GM19238 (cell line): ENCODE results near the gene SYNPO2L.
"Not testable (repeated sequence)": the region's sequence is repeated elsewhere in the genome, so short reads cannot be mapped to it uniquely, and the experiment has no call there.

Source experiments
- DNase-seq: peaks from one replicate; pipeline ENCODE4 v3.0.0; 2011; ENCODE audit warnings: low spot score; ENCODE audit not compliant: insufficient read length

Gene SYNPO2L

GRCh38 chr10:73655990-73656298 lies at the start of gene SYNPO2L:
Gene SYNPO2L (minus strand): TSS chr10:73656029. CDS start chr10:73655922, 107 bp downstream.
- DNase-seq, result no peak

GRCh38 chr10:73703924-73704323 lies 48.1 kb upstream of the SYNPO2L start:
- not testable (repeated sequence) for DNase-seq

GRCh38 chr10:73698819-73699218 lies 43.0 kb upstream of the SYNPO2L start:
- DNase-seq, result not testable (repeated sequence)

- DNase-seq, result not testable (repeated sequence)
Measured at GRCh38 chr10:73697675-73698159, 41.9 kb upstream of the SYNPO2L start, which contains the start of gene AGAP5. Gene AGAP5 (minus strand): TSS chr10:73698109. CDS start chr10:73697755, 354 bp downstream.

GRCh38 chr10:73695302-73695701 lies 39.5 kb upstream of the SYNPO2L start:
- DNase-seq, result not testable (repeated sequence)

GRCh38 chr10:73690755-73691154 lies 34.9 kb upstream of the SYNPO2L start:
- not testable (repeated sequence) for DNase-seq

- not testable (repeated sequence) for DNase-seq
Measured at GRCh38 chr10:73689596-73689995, 33.8 kb upstream of the SYNPO2L start.

GRCh38 chr10:73687641-73688040 lies 31.8 kb upstream of the SYNPO2L start:
- DNase-seq, result not testable (repeated sequence)

- not testable (repeated sequence) for DNase-seq
Measured at GRCh38 chr10:73674546-73674945, 18.7 kb upstream of the SYNPO2L start.

GRCh38 chr10:73668378-73668777 lies 12.5 kb upstream of the SYNPO2L start:
- not testable (repeated sequence) for DNase-seq

- not testable (repeated sequence) for DNase-seq
Measured at GRCh38 chr10:73666153-73666809, 10.5 kb upstream of the SYNPO2L start.

GRCh38 chr10:73665581-73665980 lies 9.8 kb upstream of the SYNPO2L start:
- not testable (repeated sequence) for DNase-seq

- DNase-seq, result not testable (repeated sequence)
Measured at GRCh38 chr10:73664156-73665040, 8.6 kb upstream of the SYNPO2L start.

GRCh38 chr10:73663621-73664020 lies 7.8 kb upstream of the SYNPO2L start:
- DNase-seq, result not testable (repeated sequence)

- DNase-seq, result not testable (repeated sequence)
Measured at GRCh38 chr10:73662705-73663104, 6.9 kb upstream of the SYNPO2L start.

GRCh38 chr10:73655257-73655989 lies 406 bp downstream of the SYNPO2L start:
- no peak for DNase-seq

GRCh38 chr10:73653701-73654100 lies 2.1 kb downstream of the SYNPO2L start:
- no peak for DNase-seq

GRCh38 chr10:73653195-73653594 lies 2.6 kb downstream of the SYNPO2L start:
- no peak for DNase-seq

- DNase-seq, result no peak
Measured at GRCh38 chr10:73650537-73651331, 5.1 kb downstream of the SYNPO2L start.

GRCh38 chr10:73649876-73650536 lies 5.8 kb downstream of the SYNPO2L start:
- no peak for DNase-seq
